ENCODE results near the gene RO60. TPM values are rescaled to one million over a fixed set of nuclear protein-coding genes. Genes with fewer than 3 reads are reported as not detected.

Gene RO60
- total RNA-seq = 10 to 100 TPM; 52.0 to 61.4 TPM

GRCh38 chr1:193059282-193060114 lies at the start of gene RO60, which contains the start of gene UCHL5:
Gene RO60, plus strand, starts transcription at chr1:193059612. Its CDS starts 9,443 bp downstream, at chr1:193069055.
Gene UCHL5, minus strand, starts transcription at chr1:193059360. Its CDS starts 100 bp downstream, at chr1:193059260.

GRCh38 chr1:193104907-193105820 lies 45.8 kb downstream of the RO60 start, which contains the start of gene GLRX2:
Gene GLRX2, minus strand, starts transcription at chr1:193105414. Its CDS starts 32 bp downstream, at chr1:193105382.

Other genes with a start within 250 kb of the RO60 start
- 10 to 100 TPM; 36.8 to 41.9 TPM for gene UCHL5, start 252 bp upstream of the RO60 start, total RNA-seq
- gene GLRX2, start 45.8 kb downstream of the RO60 start, total RNA-seq = 10 to 100 TPM; 17.1 to 18.4 TPM
- 10 to 100 TPM; 47.8 to 50.4 TPM for gene CDC73, start 62.4 kb downstream of the RO60 start, total RNA-seq
- gene B3GALT2, start 127.0 kb downstream of the RO60 start, total RNA-seq = under 1 TPM; 0.26 to 0.40 TPM